H9 (cell line): ENCODE results near the gene TSPAN32. TPM values are rescaled to one million over a fixed set of nuclear protein-coding genes. Genes with fewer than 3 reads are reported as not detected.

Experiments
- DNase-seq: peaks from one replicate; pipeline ENCODE4 v3.0.0-alpha.2; 2017
- H2AFZ ChIP-seq: one replicate; pipeline ENCODE4 v1.6.1; 2013; ENCODE audit warnings: mild to moderate bottlenecking, low read length, control low read depth, moderate library complexity
- H2AK5ac ChIP-seq: 2 replicates; pipeline ENCODE4 v1.6.1; 2013; ENCODE audit warnings: low read length, control low read depth, mixed read lengths; ENCODE audit not compliant: insufficient read length
- H2BK120ac ChIP-seq: one replicate; pipeline ENCODE4 v1.6.1; 2013; ENCODE audit warnings: low read depth, mild to moderate bottlenecking, low read length, control low read depth, inconsistent platforms; ENCODE audit not compliant: poor library complexity, severe bottlenecking
- H2BK12ac ChIP-seq: 2 replicates; pipeline ENCODE4 v1.6.1; 2013; ENCODE audit warnings: low read length, control low read depth, mixed read lengths, low read depth; ENCODE audit not compliant: insufficient read length
- H2BK15ac ChIP-seq: 2 replicates; pipeline ENCODE4 v1.6.1; 2013; ENCODE audit warnings: low read depth, low read length, control low read depth
- H2BK20ac ChIP-seq: one replicate; pipeline ENCODE4 v1.6.1; 2013; ENCODE audit warnings: low read depth, mild to moderate bottlenecking, low read length, control low read depth, inconsistent platforms; ENCODE audit not compliant: poor library complexity, severe bottlenecking
- H2BK5ac ChIP-seq: 2 replicates; pipeline ENCODE4 v1.6.1; 2013; ENCODE audit warnings: low read length, control low read depth, mixed read lengths; ENCODE audit not compliant: insufficient read length
- H3K14ac ChIP-seq: 2 replicates; pipeline ENCODE4 v1.6.1; 2013; ENCODE audit warnings: low read length, control low read depth; ENCODE audit not compliant: insufficient read depth
- H3K18ac ChIP-seq: 2 replicates; pipeline ENCODE4 v1.6.1; 2013; ENCODE audit warnings: low read depth, mild to moderate bottlenecking, mixed read lengths, low read length, control low read depth; ENCODE audit not compliant: insufficient read length
- H3K23ac ChIP-seq: 2 replicates; pipeline ENCODE4 v1.6.1; 2013; ENCODE audit warnings: low read length, control low read depth, mixed read lengths, low read depth; ENCODE audit not compliant: insufficient read length
- H3K23me2 ChIP-seq: 2 replicates; pipeline ENCODE4 v1.6.1; 2013; ENCODE audit warnings: low read depth, mild to moderate bottlenecking, mixed read lengths, low read length, control low read depth; ENCODE audit not compliant: insufficient read length, poor library complexity, severe bottlenecking
- H3K27ac ChIP-seq: 2 replicates; pipeline ENCODE4 v1.5.1; 2013; ENCODE audit warnings: low read length, control low read depth, mixed read lengths, low read depth; ENCODE audit not compliant: insufficient read length
- H3K27me3 ChIP-seq: 2 replicates; pipeline ENCODE4 v1.6.1; 2013; ENCODE audit warnings: low read length, control low read depth, inconsistent platforms; ENCODE audit not compliant: insufficient read depth
- H3K4ac ChIP-seq: 2 replicates; pipeline ENCODE4 v1.6.1; 2013; ENCODE audit warnings: low read depth, mild to moderate bottlenecking, control low read depth, inconsistent platforms, low read length, moderate library complexity
- H3K4me1 ChIP-seq: 2 replicates; pipeline ENCODE4 v1.6.1; 2013; ENCODE audit warnings: low read length, control low read depth, inconsistent platforms; ENCODE audit not compliant: insufficient read depth
- H3K4me2 ChIP-seq: 2 replicates; pipeline ENCODE4 v1.6.1; 2013; ENCODE audit warnings: low read length, control low read depth, mixed read lengths; ENCODE audit not compliant: insufficient read length, insufficient read depth
- H3K56ac ChIP-seq: 2 replicates; pipeline ENCODE4 v1.6.1; 2013; ENCODE audit warnings: low read depth, mild to moderate bottlenecking, mixed read lengths, low read length, control low read depth; ENCODE audit not compliant: insufficient read length
- H3K79me1 ChIP-seq: 2 replicates; pipeline ENCODE4 v1.6.1; 2013; ENCODE audit warnings: low read depth, mild to moderate bottlenecking, moderate library complexity, low read length, control low read depth, inconsistent platforms; ENCODE audit not compliant: insufficient read depth, poor library complexity, severe bottlenecking
- H3K79me2 ChIP-seq: 2 replicates; pipeline ENCODE4 v1.6.1; 2013; ENCODE audit warnings: low read length, control low read depth, inconsistent platforms; ENCODE audit not compliant: insufficient read depth
- H3K9ac ChIP-seq: 2 replicates; pipeline ENCODE4 v1.6.1; 2013; ENCODE audit warnings: low read length, control low read depth, mixed read lengths; ENCODE audit not compliant: insufficient read length; ENCODE audit errors: extremely low read depth
- H3K9me3 ChIP-seq: one replicate; pipeline ENCODE4 v1.6.1; 2013; ENCODE audit warnings: low read depth, low read length, inconsistent platforms; ENCODE audit not compliant: control insufficient read depth
- H3T11ph ChIP-seq: one replicate; pipeline ENCODE4 v1.6.1; 2013; ENCODE audit warnings: mild to moderate bottlenecking, low read length, control low read depth, inconsistent platforms
- H4K20me1 ChIP-seq: one replicate; pipeline ENCODE4 v1.6.1; 2013; ENCODE audit not compliant: control insufficient read depth, insufficient read length, insufficient read depth
- H4K5ac ChIP-seq: 2 replicates; pipeline ENCODE4 v1.6.1; 2013; ENCODE audit warnings: low read depth, mild to moderate bottlenecking, mixed read lengths, low read length, control low read depth; ENCODE audit not compliant: insufficient read length
- H4K8ac ChIP-seq: replicated peaks from 2 replicates; pipeline ENCODE4 v1.6.1; 2013; ENCODE audit warnings: low read length, control low read depth, mixed read lengths, low read depth; ENCODE audit not compliant: insufficient read length
- H4K91ac ChIP-seq: 2 replicates; pipeline ENCODE4 v1.6.1; 2013; ENCODE audit warnings: low read depth, mild to moderate bottlenecking, moderate library complexity, mixed read lengths, low read length, control low read depth; ENCODE audit not compliant: insufficient read length
- H3K27ac Mint-ChIP-seq, 3 experiments: 2 replicates in 2 of 3; 3 replicates in 1 of 3; pipeline ENCODE4 v1.8.0; 2020 to 2021; ENCODE audit warnings: mixed read lengths in 3 of 3, mild to moderate bottlenecking in 1 of 3, moderate library complexity in 1 of 3
- H3K27me3 Mint-ChIP-seq: 2 replicates; pipeline ENCODE4 v1.8.0; 2021; ENCODE audit warnings: low read depth, mild to moderate bottlenecking, moderate library complexity, mixed read lengths
- H3K36me3 Mint-ChIP-seq, 3 experiments: 2 replicates in 2 of 3; 3 replicates in 1 of 3; pipeline ENCODE4 v1.8.0; 2020 to 2021; ENCODE audit warnings: low read depth in 3 of 3, mixed read lengths in 3 of 3; ENCODE audit not compliant: insufficient read depth in 1 of 3
- H3K4me1 Mint-ChIP-seq, 2 experiments: 2 replicates each; pipeline ENCODE4 v1.8.0; 2020; ENCODE audit warnings: mixed read lengths in 2 of 2
- H3K4me3 Mint-ChIP-seq, 2 experiments: 2 replicates in 1 of 2; 3 replicates in 1 of 2; pipeline ENCODE4 v1.8.0; 2020 to 2021; ENCODE audit warnings: mild to moderate bottlenecking in 2 of 2, mixed read lengths in 2 of 2, moderate library complexity in 1 of 2
- H3K9me3 Mint-ChIP-seq, 2 experiments: 2 replicates in 1 of 2; 3 replicates in 1 of 2; pipeline ENCODE4 v1.8.0; 2020; ENCODE audit warnings: mild to moderate bottlenecking in 2 of 2, mixed read lengths in 2 of 2, moderate library complexity in 1 of 2
- WGBS: extraction: QIAGEN DNeasy Blood & Tissue Kit; methylation state at CpG from one replicate; pipeline ENCODE4 v1.1.7; 2013; ENCODE audit warnings: missing lambda C conversion rate, low lambda C conversion rate, mixed read lengths; ENCODE audit not compliant: insufficient read length; ENCODE audit errors: extremely low coverage; 5-methylcytosine and 5-hydroxymethylcytosine counted together
- total RNA-seq: library from RNA; stranded (reverse); gene quantifications from 2 replicates; pipeline ENCODE4 v1.2.1, GENCODE V29; 2021
- TF ChIP-seq, protein P1 (sequence below): fragments of 200-600 bp; sonication (generic); conservative IDR thresholded peaks from 3 replicates; pipeline ENCODE4 v1.8.0; 2021; ENCODE audit warnings: antibody characterized with exemption, mild to moderate bottlenecking

The TSPAN32 gene
- total RNA-seq, 1 experiment from 2014 or later = not detected

DNA sequence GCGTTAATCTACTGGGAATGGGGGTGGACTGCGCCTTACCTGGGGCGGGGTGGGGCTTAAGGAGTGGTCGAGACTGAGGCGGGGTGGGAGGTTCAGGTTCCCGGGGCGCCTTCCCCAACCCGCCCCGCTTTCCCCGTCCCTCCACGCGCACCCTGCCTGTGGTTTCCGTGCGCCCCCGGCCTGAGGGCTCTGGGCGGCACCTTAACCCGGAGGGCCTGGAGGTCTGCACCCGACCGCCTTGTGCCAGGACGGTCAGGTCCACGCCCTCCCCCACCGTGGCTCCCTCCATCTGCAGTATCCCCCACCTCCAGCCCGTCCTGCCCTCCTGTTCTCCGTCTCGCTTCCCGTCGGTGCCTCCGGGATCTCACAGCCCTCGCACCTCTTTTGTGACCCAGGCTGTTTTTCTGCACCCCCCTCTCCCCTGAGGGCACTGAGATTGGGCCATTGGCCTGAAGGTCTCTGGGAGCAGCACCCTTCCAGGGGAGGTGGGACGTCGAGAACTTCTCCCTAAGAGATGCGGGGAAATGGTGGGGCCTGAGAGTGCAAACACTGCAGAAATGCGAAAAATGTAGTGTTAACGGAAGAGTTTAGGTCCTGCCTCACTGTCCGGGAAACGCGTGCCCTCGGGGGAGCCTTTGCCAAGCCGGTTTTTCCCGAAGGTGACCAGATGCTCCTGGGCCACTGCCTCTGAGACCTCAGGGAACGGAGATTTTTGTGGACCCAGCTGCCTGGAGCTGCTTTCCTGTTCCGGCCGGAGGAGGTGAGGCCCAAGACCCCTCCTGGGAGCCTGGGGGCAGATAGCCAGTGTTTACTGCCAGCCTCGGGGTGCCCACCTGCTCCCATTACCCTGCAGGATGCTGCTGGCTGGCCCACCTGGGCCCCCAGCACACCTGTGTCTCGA is 30.2 kb upstream of the TSPAN32 start:
- Histone ChIP-seq H2BK12ac (no peak overlapping the region), H3K27me3 (peaks cover 29% of the 10 kb centered on the region; the same call in 1 of the 2 replicates), H3K27ac (no peak overlapping the region), H3K56ac (no peak overlapping the region), H3K4me1 (no peaks in the 10 kb centered on the region), H3K79me1 (no peaks in the 10 kb centered on the region), H2AFZ (no peak overlapping the region), H3K14ac (no peak overlapping the region; the same call in 1 of the 2 replicates), H3K4me2 (no peak overlapping the region), H2BK15ac (no peak overlapping the region), H3K18ac (no peak overlapping the region), H2AK5ac (no peak overlapping the region), H2BK120ac (no peak overlapping the region), H2BK20ac (no peak overlapping the region), H3K79me2 (no peaks in the 10 kb centered on the region), H4K8ac (no peak overlapping the region), H3T11ph (no peak overlapping the region), H3K9me3 (no peaks in the 10 kb centered on the region), H3K9ac (no peak overlapping the region), H4K5ac (no peak overlapping the region), H2BK5ac (no peak overlapping the region), H3K23ac (no peak overlapping the region), H3K4ac (no peak overlapping the region), H3K23me2 (peaks cover 7% of the 10 kb centered on the region), H4K20me1 (peaks cover 4% of the 10 kb centered on the region), H4K91ac (no peak overlapping the region)
- Mint-ChIP-seq H3K27ac (no peak overlapping the region), H3K36me3 (no peaks in the 10 kb centered on the region; a peak in 1 of 7 replicates), H3K9me3 (peaks cover 0 to 3% of the 10 kb centered on the region in 2 experiments; a peak in 4 of 5 replicates), H3K4me1 (peaks cover 4 to 13% of the 10 kb centered on the region in 2 experiments), H3K4me3 (peak overlapping the region in 1 of 2 experiments; percentile 72; a peak in 3 of 5 replicates), H3K27me3 (peaks cover 93% of the 10 kb centered on the region)
- no CpG with 5 or more reads among the region's 45 CpGs for WGBS
- DNase-seq = peak; percentile 37
- TF ChIP-seq, protein P1, sequence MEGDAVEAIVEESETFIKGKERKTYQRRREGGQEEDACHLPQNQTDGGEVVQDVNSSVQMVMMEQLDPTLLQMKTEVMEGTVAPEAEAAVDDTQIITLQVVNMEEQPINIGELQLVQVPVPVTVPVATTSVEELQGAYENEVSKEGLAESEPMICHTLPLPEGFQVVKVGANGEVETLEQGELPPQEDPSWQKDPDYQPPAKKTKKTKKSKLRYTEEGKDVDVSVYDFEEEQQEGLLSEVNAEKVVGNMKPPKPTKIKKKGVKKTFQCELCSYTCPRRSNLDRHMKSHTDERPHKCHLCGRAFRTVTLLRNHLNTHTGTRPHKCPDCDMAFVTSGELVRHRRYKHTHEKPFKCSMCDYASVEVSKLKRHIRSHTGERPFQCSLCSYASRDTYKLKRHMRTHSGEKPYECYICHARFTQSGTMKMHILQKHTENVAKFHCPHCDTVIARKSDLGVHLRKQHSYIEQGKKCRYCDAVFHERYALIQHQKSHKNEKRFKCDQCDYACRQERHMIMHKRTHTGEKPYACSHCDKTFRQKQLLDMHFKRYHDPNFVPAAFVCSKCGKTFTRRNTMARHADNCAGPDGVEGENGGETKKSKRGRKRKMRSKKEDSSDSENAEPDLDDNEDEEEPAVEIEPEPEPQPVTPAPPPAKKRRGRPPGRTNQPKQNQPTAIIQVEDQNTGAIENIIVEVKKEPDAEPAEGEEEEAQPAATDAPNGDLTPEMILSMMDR = no peak
